Measurements from ENCODE around the gene AGAP1. TPM values are rescaled to one million over a fixed set of nuclear protein-coding genes. Genes with fewer than 3 reads are reported as not detected.

AGAP1 gene
- total RNA-seq, 1 donor from 2014 or later, result 33.7 TPM

- Histone ChIP-seq H3K36me3 (ENCODE audit: control insufficient read depth, insufficient read depth, low read length) (no peaks in the 10 kb centered on the region), H3K27me3 (ENCODE audit: control insufficient read depth, insufficient read depth, low read length) (peaks cover 4% of the 10 kb centered on the region), H3K4me3 (ENCODE audit: low read depth, low read length) (no peak overlapping the region)
- no peak for DNase-seq (ENCODE audit: low read depth)
- no peak for TF ChIP-seq CTCF (IDR thresholded peaks at IDR 0.05; ENCODE audit: insufficient read depth, low read length, poor library complexity, severe bottlenecking)
These were observed 31.4 kb upstream of the AGAP1 start for GRCh38 chr2:235462415-235462790.

GRCh38 chr2:235463893-235464292 is 29.9 kb upstream of the AGAP1 start:
- Histone ChIP-seq H3K4me3 (ENCODE audit: low read depth, low read length) (no peak overlapping the region), H3K36me3 (ENCODE audit: control insufficient read depth, insufficient read depth, low read length) (no peaks in the 10 kb centered on the region), H3K27me3 (ENCODE audit: control insufficient read depth, insufficient read depth, low read length) (peaks cover 4% of the 10 kb centered on the region)
- DNase-seq (ENCODE audit: low read depth), result no peak
- TF ChIP-seq CTCF (IDR thresholded peaks at IDR 0.05; ENCODE audit: insufficient read depth, low read length, poor library complexity, severe bottlenecking), result no peak

- no peak for TF ChIP-seq CTCF (IDR thresholded peaks at IDR 0.05; ENCODE audit: insufficient read depth, low read length, poor library complexity, severe bottlenecking)
- no peaks in the 10 kb centered on the region for H3K27me3 ChIP-seq (ENCODE audit: control insufficient read depth, insufficient read depth, low read length)
- H3K4me3 ChIP-seq (ENCODE audit: low read depth, low read length), result no peak overlapping the region
- DNase-seq (ENCODE audit: low read depth), result no peak
- H3K36me3 ChIP-seq (ENCODE audit: control insufficient read depth, insufficient read depth, low read length), result no peaks in the 10 kb centered on the region
These were observed 26.3 kb upstream of the AGAP1 start for GRCh38 chr2:235467588-235467987.

GRCh38 chr2:235468978-235469655 is 24.7 kb upstream of the AGAP1 start:
- TF ChIP-seq CTCF (IDR thresholded peaks at IDR 0.05; ENCODE audit: insufficient read depth, low read length, poor library complexity, severe bottlenecking), result no peak
- Histone ChIP-seq H3K4me3 (ENCODE audit: low read depth, low read length) (no peak overlapping the region), H3K36me3 (ENCODE audit: control insufficient read depth, insufficient read depth, low read length) (no peaks in the 10 kb centered on the region), H3K27me3 (ENCODE audit: control insufficient read depth, insufficient read depth, low read length) (no peaks in the 10 kb centered on the region)
- DNase-seq (ENCODE audit: low read depth), result peak; percentile 67

- no peaks in the 10 kb centered on the region for H3K27me3 ChIP-seq (ENCODE audit: control insufficient read depth, insufficient read depth, low read length)
- no peak for DNase-seq (ENCODE audit: low read depth)
These were observed 22.6 kb upstream of the AGAP1 start for GRCh38 chr2:235471186-235471747.

More at GRCh38 chr2:235471186-235471747, 22.6 kb upstream of the AGAP1 start:
- TF ChIP-seq CTCF (IDR thresholded peaks at IDR 0.05; ENCODE audit: insufficient read depth, low read length, poor library complexity, severe bottlenecking), result no peak
- no peak overlapping the region for H3K4me3 ChIP-seq (ENCODE audit: low read depth, low read length)
- H3K36me3 ChIP-seq (ENCODE audit: control insufficient read depth, insufficient read depth, low read length), result no peaks in the 10 kb centered on the region
